Measurements from ENCODE around the gene AP3S2.

DNA sequence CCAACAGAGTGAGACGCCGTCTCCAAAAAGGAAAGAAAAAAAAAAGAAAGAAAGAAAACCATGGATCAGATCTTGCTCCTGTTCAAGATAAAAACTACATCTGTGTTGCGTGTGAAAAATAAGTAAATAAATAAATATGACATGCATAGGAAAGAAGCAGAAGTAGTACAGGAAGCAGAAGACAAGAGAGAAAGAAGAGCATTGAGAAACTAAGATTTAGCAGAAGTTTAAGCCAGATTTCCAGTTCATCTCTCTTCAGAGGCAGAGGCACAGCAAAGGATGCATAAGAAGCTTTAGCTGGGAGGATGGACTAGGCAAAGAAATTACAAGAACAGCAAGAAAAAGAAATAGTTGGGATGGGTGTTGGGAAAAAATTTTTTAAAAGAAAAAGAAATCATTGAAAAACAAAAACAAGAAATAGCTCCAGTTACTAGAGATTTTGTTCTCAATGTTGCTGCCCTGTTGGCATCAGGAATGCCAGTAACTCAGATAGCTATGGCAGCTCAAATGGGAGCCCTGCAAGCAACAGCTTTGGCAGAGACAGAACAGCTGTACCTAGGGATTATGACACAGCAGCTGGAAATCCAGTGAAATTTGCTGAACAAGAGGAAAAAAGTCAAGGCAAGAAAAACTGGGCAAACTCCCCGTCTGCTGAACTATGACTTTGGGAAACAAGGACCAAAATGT, 17.3 kb downstream of the AP3S2 start:
- TF ChIP-seq, protein P1, sequence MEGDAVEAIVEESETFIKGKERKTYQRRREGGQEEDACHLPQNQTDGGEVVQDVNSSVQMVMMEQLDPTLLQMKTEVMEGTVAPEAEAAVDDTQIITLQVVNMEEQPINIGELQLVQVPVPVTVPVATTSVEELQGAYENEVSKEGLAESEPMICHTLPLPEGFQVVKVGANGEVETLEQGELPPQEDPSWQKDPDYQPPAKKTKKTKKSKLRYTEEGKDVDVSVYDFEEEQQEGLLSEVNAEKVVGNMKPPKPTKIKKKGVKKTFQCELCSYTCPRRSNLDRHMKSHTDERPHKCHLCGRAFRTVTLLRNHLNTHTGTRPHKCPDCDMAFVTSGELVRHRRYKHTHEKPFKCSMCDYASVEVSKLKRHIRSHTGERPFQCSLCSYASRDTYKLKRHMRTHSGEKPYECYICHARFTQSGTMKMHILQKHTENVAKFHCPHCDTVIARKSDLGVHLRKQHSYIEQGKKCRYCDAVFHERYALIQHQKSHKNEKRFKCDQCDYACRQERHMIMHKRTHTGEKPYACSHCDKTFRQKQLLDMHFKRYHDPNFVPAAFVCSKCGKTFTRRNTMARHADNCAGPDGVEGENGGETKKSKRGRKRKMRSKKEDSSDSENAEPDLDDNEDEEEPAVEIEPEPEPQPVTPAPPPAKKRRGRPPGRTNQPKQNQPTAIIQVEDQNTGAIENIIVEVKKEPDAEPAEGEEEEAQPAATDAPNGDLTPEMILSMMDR (IDR thresholded peaks at IDR 0.05), result no peak
- TF ChIP-seq POLR2A (IDR thresholded peaks at IDR 0.05), result no peak
